Hepatocyte (in vitro differentiated cells): ENCODE data around the gene KRTAP4-16.
"Not testable (repeated sequence)": the region's sequence is repeated elsewhere in the genome, so short reads cannot be mapped to it uniquely, and the experiment has no call there.

Source experiments
- CTCF ChIP-seq: fragments of 200-600 bp; sonication (generic); IDR thresholded peaks from 2 replicates; pipeline ENCODE4 v1.5.1; 2016; ENCODE audit warnings: antibody characterized with exemption, mild to moderate bottlenecking; ENCODE audit not compliant: poor library complexity
- EZH2 ChIP-seq: fragments of 200-600 bp; sonication (generic); IDR thresholded peaks from 2 replicates; pipeline ENCODE4 v1.6.1; 2016; ENCODE audit warnings: antibody characterized with exemption, mild to moderate bottlenecking, borderline replicate concordance

GRCh38 chr17:41054556-41054955 is 47.5 kb downstream of the KRTAP4-16 start:
- not testable (repeated sequence) for TF ChIP-seq CTCF, EZH2
